Smooth muscle cell (in vitro differentiated cells): ENCODE measurements around the gene GLP1R. TPM values are rescaled to one million over a fixed set of nuclear protein-coding genes. Genes with fewer than 3 reads are reported as not detected.

ENCODE experiments used
- DNase-seq: peaks from one replicate; lab custom pipeline; 2025; ENCODE audit not compliant: unreplicated experiment; lab: John Stamatoyannopoulos, UW
- H2AFZ ChIP-seq: fragments of 200-600 bp; sonication (generic); 2 replicates; pipeline ENCODE4 v1.6.0; 2016; ENCODE audit warnings: antibody characterized with exemption, low read depth, mild to moderate bottlenecking
- H3F3A ChIP-seq: fragments of 200-600 bp; sonication (generic); 2 replicates; pipeline ENCODE4 v1.6.0; 2017; ENCODE audit warnings: antibody characterized with exemption, low read depth
- H3K27ac ChIP-seq: fragments of 200-600 bp; sonication (generic); 2 replicates; pipeline ENCODE4 v1.5.1; 2016; ENCODE audit warnings: low read depth, mild to moderate bottlenecking
- H3K27me3 ChIP-seq: fragments of 200-600 bp; sonication (generic); 2 replicates; pipeline ENCODE4 v1.6.1; 2016; ENCODE audit warnings: low read depth, mild to moderate bottlenecking
- H3K36me3 ChIP-seq: fragments of 200-600 bp; sonication (generic); 2 replicates; pipeline ENCODE4 v1.5.1; 2016; ENCODE audit warnings: low read depth
- H3K4me1 ChIP-seq: fragments of 200-600 bp; sonication (generic); 2 replicates; pipeline ENCODE4 v1.5.1; 2016; ENCODE audit warnings: low read depth
- H3K4me2 ChIP-seq: fragments of 200-600 bp; sonication (generic); 2 replicates; pipeline ENCODE4 v1.6.0; 2016; ENCODE audit warnings: mild to moderate bottlenecking
- H3K4me3 ChIP-seq: fragments of 200-600 bp; sonication (generic); 2 replicates; pipeline ENCODE4 v1.5.1; 2016; ENCODE audit warnings: mild to moderate bottlenecking
- H3K79me2 ChIP-seq: fragments of 200-600 bp; sonication (generic); 2 replicates; pipeline ENCODE4 v1.6.0; 2016; ENCODE audit warnings: low read depth, mild to moderate bottlenecking
- H3K9ac ChIP-seq: fragments of 200-600 bp; sonication (generic); 2 replicates; pipeline ENCODE4 v1.6.0; 2016; ENCODE audit warnings: low read depth
- H3K9me3 ChIP-seq: fragments of 200-600 bp; sonication (generic); replicated peaks from 2 replicates; pipeline ENCODE4 v1.5.1; 2016; ENCODE audit warnings: low read depth
- H4K20me1 ChIP-seq: fragments of 200-600 bp; sonication (generic); 2 replicates; pipeline ENCODE4 v1.6.0; 2016; ENCODE audit warnings: low read depth
- WGBS: methylation state at CpG from one replicate; pipeline ENCODE4 v1.1.7; 2016; ENCODE audit warnings: low lambda C conversion rate; 5-methylcytosine and 5-hydroxymethylcytosine counted together
- polyA plus RNA-seq: library from polyadenylated mRNA; unstranded; fragments of >200 nt; fragmentation: Nextera tagmentation; extraction: Ambion mirVana; gene quantifications from 2 replicates; pipeline ENCODE4 v1.2.1, GENCODE V29; 2016
- total RNA-seq: library from RNA; depleted of rRNA; stranded (reverse); fragments of >200 nt; gene quantifications from 2 replicates; pipeline ENCODE4 v1.2.3, GENCODE V29; 2014
- TF ChIP-seq, protein P1 (sequence below): fragments of 200-600 bp; sonication (generic); IDR thresholded peaks from 2 replicates; pipeline ENCODE4 v1.5.1; 2017; ENCODE audit warnings: borderline replicate concordance, mild to moderate bottlenecking, antibody characterized with exemption; ENCODE audit not compliant: insufficient read depth, poor library complexity, severe bottlenecking

GLP1R gene
- total and polyA plus RNA-seq, 2 experiments from 2014 or later = not detected

DNA sequence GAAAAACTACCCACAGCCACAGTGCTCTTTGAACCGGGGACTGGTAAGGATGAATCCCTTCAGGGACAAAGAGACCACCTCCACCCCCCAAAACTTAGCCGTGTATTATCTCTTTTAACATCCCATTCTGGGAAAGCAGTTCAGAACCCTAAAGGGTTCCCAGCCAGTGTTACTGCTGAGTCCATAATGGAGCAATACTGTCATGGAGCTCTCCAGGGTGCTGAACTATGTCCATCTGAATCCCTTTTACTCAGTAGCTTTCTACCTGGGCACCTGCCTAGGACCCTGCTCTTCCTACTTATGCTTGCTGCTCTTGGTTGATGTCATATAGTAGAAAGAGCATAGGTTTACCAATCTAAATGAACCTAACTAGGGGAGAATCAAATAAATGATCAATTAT, 88.7 kb downstream of the GLP1R start:
- WGBS = 41% methylated on average over 2 of the region's 2 CpGs
- H3K9me3 ChIP-seq = no peaks in the 10 kb centered on the region
- peaks cover 6% of the 10 kb centered on the region for H3K27me3 ChIP-seq
- H3K9ac ChIP-seq = no peak overlapping the region
- H4K20me1 ChIP-seq = no peaks in the 10 kb centered on the region
- H3K27ac ChIP-seq = no peak overlapping the region
- H3F3A ChIP-seq = no peaks in the 10 kb centered on the region
- no peaks in the 10 kb centered on the region for H3K36me3 ChIP-seq
- no peak overlapping the region for H2AFZ ChIP-seq
- H3K4me3 ChIP-seq = no peak overlapping the region
- H3K79me2 ChIP-seq = no peaks in the 10 kb centered on the region
- H3K4me1 ChIP-seq = no peaks in the 10 kb centered on the region
- TF ChIP-seq, protein P1, sequence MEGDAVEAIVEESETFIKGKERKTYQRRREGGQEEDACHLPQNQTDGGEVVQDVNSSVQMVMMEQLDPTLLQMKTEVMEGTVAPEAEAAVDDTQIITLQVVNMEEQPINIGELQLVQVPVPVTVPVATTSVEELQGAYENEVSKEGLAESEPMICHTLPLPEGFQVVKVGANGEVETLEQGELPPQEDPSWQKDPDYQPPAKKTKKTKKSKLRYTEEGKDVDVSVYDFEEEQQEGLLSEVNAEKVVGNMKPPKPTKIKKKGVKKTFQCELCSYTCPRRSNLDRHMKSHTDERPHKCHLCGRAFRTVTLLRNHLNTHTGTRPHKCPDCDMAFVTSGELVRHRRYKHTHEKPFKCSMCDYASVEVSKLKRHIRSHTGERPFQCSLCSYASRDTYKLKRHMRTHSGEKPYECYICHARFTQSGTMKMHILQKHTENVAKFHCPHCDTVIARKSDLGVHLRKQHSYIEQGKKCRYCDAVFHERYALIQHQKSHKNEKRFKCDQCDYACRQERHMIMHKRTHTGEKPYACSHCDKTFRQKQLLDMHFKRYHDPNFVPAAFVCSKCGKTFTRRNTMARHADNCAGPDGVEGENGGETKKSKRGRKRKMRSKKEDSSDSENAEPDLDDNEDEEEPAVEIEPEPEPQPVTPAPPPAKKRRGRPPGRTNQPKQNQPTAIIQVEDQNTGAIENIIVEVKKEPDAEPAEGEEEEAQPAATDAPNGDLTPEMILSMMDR = no peak
- DNase-seq = peak; percentile 0
- H3K4me2 ChIP-seq = no peak overlapping the region

Other genes starting within 250 kb of the GLP1R start
- 6.3 and 13.6 TPM in 2 replicates for gene SAYSD1, start 66.4 kb downstream of the GLP1R start, total RNA-seq
- gene SAYSD1, start 66.4 kb downstream of the GLP1R start, polyA plus RNA-seq = 7.7 and 9.2 TPM in 2 replicates
- 0.04 TPM in 1 of 2 replicates, not detected in the other for gene KCNK5, start 180.7 kb downstream of the GLP1R start, total RNA-seq
- gene KCNK5, start 180.7 kb downstream of the GLP1R start, polyA plus RNA-seq = 0.35 TPM in 1 of 2 replicates, not detected in the other